Liver (tissue), 9 donors: ENCODE data around the gene GGT1. TPM values are rescaled to one million over a fixed set of nuclear protein-coding genes. Genes with fewer than 3 reads are reported as not detected.

Source experiments
- DNase-seq: peaks from one replicate; pipeline ENCODE4 v3.0.0-alpha.2; 2017; ENCODE audit warnings: low spot score
- H3K27ac ChIP-seq, 2 donors: one replicate each; pipeline ENCODE4 v1.7.0; 2013; ENCODE audit warnings: inconsistent platforms in 2 of 2, low read length in 2 of 2, control low read depth in 1 of 2, low read depth in 1 of 2, mild to moderate bottlenecking in 1 of 2
- H3K27me3 ChIP-seq, 4 donors: one replicate each; pipeline versions ENCODE4 v1.6.1 to v1.7.0; 2013; ENCODE audit warnings: low read length in 3 of 4, inconsistent platforms in 1 of 4, mild to moderate bottlenecking in 1 of 4, moderate library complexity in 1 of 4; ENCODE audit not compliant: control insufficient read depth in 4 of 4, insufficient read depth in 4 of 4
- H3K36me3 ChIP-seq, 4 donors: one replicate each; pipeline versions ENCODE4 v1.6.1 to v1.7.0; 2013; ENCODE audit warnings: low read length in 3 of 4, mild to moderate bottlenecking in 3 of 4, low read depth in 1 of 4, moderate library complexity in 1 of 4; ENCODE audit not compliant: control insufficient read depth in 4 of 4, insufficient read depth in 3 of 4
- H3K4me1 ChIP-seq, 4 donors: one replicate each; pipeline versions ENCODE4 v1.6.1 to v1.7.0; 2013; ENCODE audit warnings: low read length in 3 of 4, mild to moderate bottlenecking in 3 of 4, moderate library complexity in 1 of 4; ENCODE audit not compliant: control insufficient read depth in 4 of 4, insufficient read depth in 4 of 4
- H3K4me3 ChIP-seq, 3 donors: one replicate each; pipeline versions ENCODE4 v1.6.1 to v1.7.0; 2013; ENCODE audit warnings: low read length in 3 of 3, control low read depth in 1 of 3, low read depth in 1 of 3, mild to moderate bottlenecking in 1 of 3
- H3K9ac ChIP-seq, 2 donors: one replicate each; pipeline ENCODE4 v1.7.0; 2013; ENCODE audit warnings: low read length in 2 of 2, mild to moderate bottlenecking in 2 of 2, moderate library complexity in 2 of 2, control low read depth in 1 of 2, low read depth in 1 of 2
- H3K9me3 ChIP-seq, 4 donors: one replicate each; pipeline versions ENCODE4 v1.6.1 to v1.7.0; 2013; ENCODE audit warnings: low read length in 3 of 4; ENCODE audit not compliant: control insufficient read depth in 4 of 4
- FOXA1 ChIP-seq: IDR thresholded peaks from 2 replicates; pipeline ENCODE4 v1.6.1; 2016; ENCODE audit warnings: antibody characterized with exemption
- FOXA2 ChIP-seq: IDR thresholded peaks from 2 replicates; pipeline ENCODE4 v1.6.1; 2016; ENCODE audit warnings: antibody characterized with exemption
- HNF4A ChIP-seq, 2 donors: conservative IDR thresholded peaks; 2 replicates each; pipeline ENCODE4 v1.6.1; 2016; ENCODE audit warnings: antibody characterized with exemption in 2 of 2, mild to moderate bottlenecking in 2 of 2
- JUND ChIP-seq, 2 donors: IDR thresholded peaks; 2 replicates each; pipeline ENCODE4 v1.6.1; 2016; ENCODE audit warnings: antibody characterized with exemption in 2 of 2
- NR2F2 ChIP-seq: IDR thresholded peaks from 2 replicates; pipeline ENCODE4 v1.6.1; 2016; ENCODE audit warnings: antibody characterized with exemption
- RAD21 ChIP-seq, 2 donors: IDR thresholded peaks; 2 replicates each; pipeline ENCODE4 v1.6.1; 2016; ENCODE audit warnings: antibody characterized with exemption in 2 of 2, mild to moderate bottlenecking in 2 of 2
- SP1 ChIP-seq: IDR thresholded peaks from 2 replicates; pipeline ENCODE4 v1.6.1; 2018; ENCODE audit warnings: antibody characterized with exemption, mild to moderate bottlenecking
- WGBS: extraction: QIAGEN DNeasy Blood & Tissue Kit; methylation state at CpG from one replicate; pipeline ENCODE4 v1.1.7; 2013; 5-methylcytosine and 5-hydroxymethylcytosine counted together
- polyA plus RNA-seq, 2 donors: library from polyadenylated mRNA; stranded (reverse) in 1 of 2; unstranded in 1 of 2; fragments of 200-250 nt in 1 of 2; fragments of >200 nt in 1 of 2; fragmentation: Nextera tagmentation in 1 of 2; extraction: Ambion mirVana in 1 of 2; gene quantifications; one replicate each; pipeline versions ENCODE4 v1.2.1 to v1.2.3, GENCODE V29; 2013 to 2015
- total RNA-seq, 2 donors: library from RNA; depleted of rRNA; stranded (reverse); fragments of >200 nt; gene quantifications; one replicate each; pipeline ENCODE4 v1.2.3, GENCODE V29; 2014
- TF ChIP-seq, protein P1 (sequence below): IDR thresholded peaks from 2 replicates; pipeline ENCODE4 v1.6.1; 2016; ENCODE audit warnings: antibody characterized with exemption, mild to moderate bottlenecking
- TF ChIP-seq, protein P2 (sequence below): IDR thresholded peaks from 2 replicates; pipeline ENCODE4 v1.6.1; 2016; ENCODE audit warnings: antibody characterized with exemption
- TF ChIP-seq, protein P3 (sequence below): IDR thresholded peaks from 2 replicates; pipeline ENCODE4 v1.6.1; 2016; ENCODE audit warnings: antibody characterized with exemption
- TF ChIP-seq, protein P4 (sequence below): IDR thresholded peaks from 2 replicates; pipeline ENCODE4 v1.6.1; 2016; ENCODE audit warnings: antibody characterized with exemption
- TF ChIP-seq, protein P5 (sequence below): fragments of 150-350 bp; IDR thresholded peaks from 2 replicates; pipeline ENCODE4 v1.5.1; 2017; ENCODE audit warnings: improper control_type of control experiment, low read depth, low read length; ENCODE audit not compliant: missing input control
- donor health status: healthy.
- donor health status: healthy.
- donor health status: healthy.
- donor health status: healthy.
- donor health status: healthy.

GGT1 gene
- total and polyA plus RNA-seq, 4 donors, result 90.5 to 147 (median 112) TPM

DNA sequence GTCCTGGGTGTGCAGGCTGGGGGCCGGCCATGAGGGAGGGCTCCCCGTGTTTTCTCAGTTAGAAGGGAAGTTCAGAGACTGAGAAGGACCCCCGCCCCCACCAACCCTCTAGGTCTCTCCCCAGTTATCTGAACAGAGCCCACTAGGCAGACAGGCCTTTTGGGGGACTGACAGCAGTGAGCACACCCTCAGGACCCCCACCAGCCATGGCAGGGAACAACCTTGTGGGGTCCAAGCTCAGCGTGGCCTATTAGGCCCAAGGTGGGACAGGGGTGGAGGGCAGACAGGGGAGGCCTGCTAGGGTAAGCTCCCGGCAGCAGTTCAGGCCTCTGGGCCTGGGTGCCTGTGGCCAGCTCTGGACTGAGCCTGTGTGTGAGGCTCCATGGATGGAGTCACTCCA, 15.7 kb upstream of the GGT1 start (continued):
- TF ChIP-seq, protein P1, sequence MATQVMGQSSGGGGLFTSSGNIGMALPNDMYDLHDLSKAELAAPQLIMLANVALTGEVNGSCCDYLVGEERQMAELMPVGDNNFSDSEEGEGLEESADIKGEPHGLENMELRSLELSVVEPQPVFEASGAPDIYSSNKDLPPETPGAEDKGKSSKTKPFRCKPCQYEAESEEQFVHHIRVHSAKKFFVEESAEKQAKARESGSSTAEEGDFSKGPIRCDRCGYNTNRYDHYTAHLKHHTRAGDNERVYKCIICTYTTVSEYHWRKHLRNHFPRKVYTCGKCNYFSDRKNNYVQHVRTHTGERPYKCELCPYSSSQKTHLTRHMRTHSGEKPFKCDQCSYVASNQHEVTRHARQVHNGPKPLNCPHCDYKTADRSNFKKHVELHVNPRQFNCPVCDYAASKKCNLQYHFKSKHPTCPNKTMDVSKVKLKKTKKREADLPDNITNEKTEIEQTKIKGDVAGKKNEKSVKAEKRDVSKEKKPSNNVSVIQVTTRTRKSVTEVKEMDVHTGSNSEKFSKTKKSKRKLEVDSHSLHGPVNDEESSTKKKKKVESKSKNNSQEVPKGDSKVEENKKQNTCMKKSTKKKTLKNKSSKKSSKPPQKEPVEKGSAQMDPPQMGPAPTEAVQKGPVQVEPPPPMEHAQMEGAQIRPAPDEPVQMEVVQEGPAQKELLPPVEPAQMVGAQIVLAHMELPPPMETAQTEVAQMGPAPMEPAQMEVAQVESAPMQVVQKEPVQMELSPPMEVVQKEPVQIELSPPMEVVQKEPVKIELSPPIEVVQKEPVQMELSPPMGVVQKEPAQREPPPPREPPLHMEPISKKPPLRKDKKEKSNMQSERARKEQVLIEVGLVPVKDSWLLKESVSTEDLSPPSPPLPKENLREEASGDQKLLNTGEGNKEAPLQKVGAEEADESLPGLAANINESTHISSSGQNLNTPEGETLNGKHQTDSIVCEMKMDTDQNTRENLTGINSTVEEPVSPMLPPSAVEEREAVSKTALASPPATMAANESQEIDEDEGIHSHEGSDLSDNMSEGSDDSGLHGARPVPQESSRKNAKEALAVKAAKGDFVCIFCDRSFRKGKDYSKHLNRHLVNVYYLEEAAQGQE, result no peak
- TF ChIP-seq HNF4A (conservative IDR thresholded peaks at IDR 0.05) (no peak), SP1 (no peak)
- TF ChIP-seq, protein P2, sequence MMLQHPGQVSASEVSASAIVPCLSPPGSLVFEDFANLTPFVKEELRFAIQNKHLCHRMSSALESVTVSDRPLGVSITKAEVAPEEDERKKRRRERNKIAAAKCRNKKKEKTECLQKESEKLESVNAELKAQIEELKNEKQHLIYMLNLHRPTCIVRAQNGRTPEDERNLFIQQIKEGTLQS, result no peak

DNA sequence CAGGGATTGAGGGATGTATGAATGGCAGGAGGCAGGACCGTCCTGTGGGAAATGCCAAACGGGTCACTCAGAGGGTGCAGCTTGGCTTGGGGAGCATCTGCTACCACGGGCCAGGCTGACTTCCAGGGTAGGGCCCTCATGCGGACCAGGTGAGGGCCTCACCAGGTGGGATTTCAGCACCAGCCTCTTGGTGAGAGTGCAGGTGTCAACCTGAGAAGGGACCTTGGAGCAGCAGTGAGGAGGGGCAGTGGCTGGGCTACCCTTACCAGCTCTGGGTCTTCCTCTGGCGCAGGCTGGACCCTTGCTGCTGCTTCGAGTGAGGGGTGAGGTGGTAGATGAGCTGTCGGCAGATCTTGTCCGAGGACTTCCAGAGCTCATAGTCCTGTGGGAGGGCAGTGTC, 15.0 kb upstream of the GGT1 start:
- TF ChIP-seq SP1, result no peak
- no peak for TF ChIP-seq JUND (IDR thresholded peaks at IDR 0.05)
- TF ChIP-seq HNF4A (conservative IDR thresholded peaks at IDR 0.05), result no peak
- TF ChIP-seq, protein P3, sequence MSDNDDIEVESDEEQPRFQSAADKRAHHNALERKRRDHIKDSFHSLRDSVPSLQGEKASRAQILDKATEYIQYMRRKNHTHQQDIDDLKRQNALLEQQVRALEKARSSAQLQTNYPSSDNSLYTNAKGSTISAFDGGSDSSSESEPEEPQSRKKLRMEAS, result no peak
- no peak for TF ChIP-seq FOXA1
- TF ChIP-seq, protein P2, result no peak
- TF ChIP-seq NR2F2, result no peak
- no peak for TF ChIP-seq FOXA2
- TF ChIP-seq, protein P4, sequence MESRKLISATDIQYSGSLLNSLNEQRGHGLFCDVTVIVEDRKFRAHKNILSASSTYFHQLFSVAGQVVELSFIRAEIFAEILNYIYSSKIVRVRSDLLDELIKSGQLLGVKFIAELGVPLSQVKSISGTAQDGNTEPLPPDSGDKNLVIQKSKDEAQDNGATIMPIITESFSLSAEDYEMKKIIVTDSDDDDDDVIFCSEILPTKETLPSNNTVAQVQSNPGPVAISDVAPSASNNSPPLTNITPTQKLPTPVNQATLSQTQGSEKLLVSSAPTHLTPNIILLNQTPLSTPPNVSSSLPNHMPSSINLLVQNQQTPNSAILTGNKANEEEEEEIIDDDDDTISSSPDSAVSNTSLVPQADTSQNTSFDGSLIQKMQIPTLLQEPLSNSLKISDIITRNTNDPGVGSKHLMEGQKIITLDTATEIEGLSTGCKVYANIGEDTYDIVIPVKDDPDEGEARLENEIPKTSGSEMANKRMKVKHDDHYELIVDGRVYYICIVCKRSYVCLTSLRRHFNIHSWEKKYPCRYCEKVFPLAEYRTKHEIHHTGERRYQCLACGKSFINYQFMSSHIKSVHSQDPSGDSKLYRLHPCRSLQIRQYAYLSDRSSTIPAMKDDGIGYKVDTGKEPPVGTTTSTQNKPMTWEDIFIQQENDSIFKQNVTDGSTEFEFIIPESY, result no peak
- TF ChIP-seq, protein P1, result no peak
- TF ChIP-seq, protein P5, sequence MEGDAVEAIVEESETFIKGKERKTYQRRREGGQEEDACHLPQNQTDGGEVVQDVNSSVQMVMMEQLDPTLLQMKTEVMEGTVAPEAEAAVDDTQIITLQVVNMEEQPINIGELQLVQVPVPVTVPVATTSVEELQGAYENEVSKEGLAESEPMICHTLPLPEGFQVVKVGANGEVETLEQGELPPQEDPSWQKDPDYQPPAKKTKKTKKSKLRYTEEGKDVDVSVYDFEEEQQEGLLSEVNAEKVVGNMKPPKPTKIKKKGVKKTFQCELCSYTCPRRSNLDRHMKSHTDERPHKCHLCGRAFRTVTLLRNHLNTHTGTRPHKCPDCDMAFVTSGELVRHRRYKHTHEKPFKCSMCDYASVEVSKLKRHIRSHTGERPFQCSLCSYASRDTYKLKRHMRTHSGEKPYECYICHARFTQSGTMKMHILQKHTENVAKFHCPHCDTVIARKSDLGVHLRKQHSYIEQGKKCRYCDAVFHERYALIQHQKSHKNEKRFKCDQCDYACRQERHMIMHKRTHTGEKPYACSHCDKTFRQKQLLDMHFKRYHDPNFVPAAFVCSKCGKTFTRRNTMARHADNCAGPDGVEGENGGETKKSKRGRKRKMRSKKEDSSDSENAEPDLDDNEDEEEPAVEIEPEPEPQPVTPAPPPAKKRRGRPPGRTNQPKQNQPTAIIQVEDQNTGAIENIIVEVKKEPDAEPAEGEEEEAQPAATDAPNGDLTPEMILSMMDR, result no peak
- no peak for TF ChIP-seq RAD21 (IDR thresholded peaks at IDR 0.05)
- no peaks in the 10 kb centered on the region for H3K27me3 ChIP-seq
- H3K9ac ChIP-seq, result no peak overlapping the region
- no peak overlapping the region for H3K4me3 ChIP-seq
- H3K9me3 ChIP-seq, result no peaks in the 10 kb centered on the region
- no peak for DNase-seq
- H3K4me1 ChIP-seq, result peaks cover 2 to 26% (median 11%) of the 10 kb centered on the region in 4 donors
- no peak overlapping the region for H3K27ac ChIP-seq
- WGBS, result 88% methylated on average over 8 of the region's 8 CpGs
- H3K36me3 ChIP-seq, result peaks cover 0 to 30% (median 6%) of the 10 kb centered on the region in 4 donors
